Large intestine (tissue), 12 donors: ENCODE results near the gene PDE6D. TPM values are rescaled to one million over a fixed set of nuclear protein-coding genes. Genes with fewer than 3 reads are reported as not detected.

Experiments
- DNase-seq, 2 donors: peaks; one replicate each; pipeline versions ENCODE4 v3.0.0 to v3.0.0-alpha.2; 2013
- H3K27ac ChIP-seq: one replicate; pipeline ENCODE4 v1.5.1; 2013; ENCODE audit warnings: low read length
- H3K27me3 ChIP-seq: 2 replicates; pipeline ENCODE4 v1.6.1; 2013; ENCODE audit warnings: low read length; ENCODE audit not compliant: control insufficient read depth, insufficient read depth
- H3K36me3 ChIP-seq: 2 replicates; pipeline ENCODE4 v1.6.1; 2013; ENCODE audit warnings: low read length; ENCODE audit not compliant: control insufficient read depth, insufficient read depth
- H3K4me1 ChIP-seq: one replicate; pipeline ENCODE4 v1.6.1; 2013; ENCODE audit warnings: low read length; ENCODE audit not compliant: control insufficient read depth, insufficient read depth
- H3K4me3 ChIP-seq: one replicate; pipeline ENCODE4 v1.5.1; 2013; ENCODE audit warnings: low read length
- H3K9me3 ChIP-seq: one replicate; pipeline ENCODE4 v1.6.1; 2013; ENCODE audit warnings: mild to moderate bottlenecking, low read depth, low read length, moderate library complexity; ENCODE audit not compliant: control insufficient read depth
- WGBS: methylation state at CpG from one replicate; pipeline ENCODE4 v1.1.5; 2013; ENCODE audit warnings: low lambda C conversion rate; ENCODE audit not compliant: insufficient coverage; 5-methylcytosine and 5-hydroxymethylcytosine counted together
- long read RNA-seq, 11 donors: transcript quantifications; one replicate each; lab custom pipeline, GENCODE V29; 2026
- polyA plus RNA-seq: library from polyadenylated mRNA; unstranded; fragments of 120-200 nt; gene quantifications from one replicate; pipeline ENCODE4 v1.2.1, GENCODE V29; 2013

The PDE6D gene
- 16.6 TPM for polyA plus RNA-seq
- long read RNA-seq, donor 1, transcript PDE6D-201 (5 exons, 1,175 nt) = major isoform, 5 of 5 reads
- long read RNA-seq, donor 1, partial matches to known transcripts = 0 of 5 reads
- long read RNA-seq, donor 1, other reads (novel, unspliced or antisense) = 0 of 5 reads
- long read RNA-seq, donor 2, transcript PDE6D-201 (5 exons, 1,175 nt) = major isoform, 8 of 8 reads
- long read RNA-seq, donor 2, partial matches to known transcripts = 0 of 8 reads
- long read RNA-seq, donor 2, other reads (novel, unspliced or antisense) = 0 of 8 reads
- long read RNA-seq, donor 3 = 0 reads
- long read RNA-seq, donor 4, partial matches to known transcripts = 0 of 2 reads
- long read RNA-seq, donor 4, other reads (novel, unspliced or antisense) = 0 of 2 reads
- long read RNA-seq, donor 5, transcript PDE6D-201 (5 exons, 1,175 nt) = major isoform, 6 of 7 reads
- long read RNA-seq, donor 5, partial matches to known transcripts = 0 of 7 reads
- long read RNA-seq, donor 5, other reads (novel, unspliced or antisense) = 0 of 7 reads
- long read RNA-seq, donor 6, transcript PDE6D-201 (5 exons, 1,175 nt) = major isoform, 6 of 74 reads
- long read RNA-seq, donor 6, partial matches to known transcripts = 62 of 74 reads
- long read RNA-seq, donor 6, other reads (novel, unspliced or antisense) = 6 of 74 reads
- long read RNA-seq, donor 7, transcript PDE6D-201 (5 exons, 1,175 nt) = major isoform, 8 of 9 reads
- long read RNA-seq, donor 7, partial matches to known transcripts = 0 of 9 reads
- long read RNA-seq, donor 7, other reads (novel, unspliced or antisense) = 0 of 9 reads
- long read RNA-seq, donor 8, transcript PDE6D-201 (5 exons, 1,175 nt) = major isoform, 10 of 18 reads
- long read RNA-seq, donor 8, partial matches to known transcripts = 0 of 18 reads
- long read RNA-seq, donor 8, other reads (novel, unspliced or antisense) = 8 of 18 reads
- long read RNA-seq, donor 9, transcript PDE6D-201 (5 exons, 1,175 nt) = major isoform, 6 of 12 reads
- long read RNA-seq, donor 9, partial matches to known transcripts = 0 of 12 reads
- long read RNA-seq, donor 9, other reads (novel, unspliced or antisense) = 6 of 12 reads
- long read RNA-seq, donor 10, transcript PDE6D-201 (5 exons, 1,175 nt) = major isoform, 11 of 14 reads
- long read RNA-seq, donor 10, partial matches to known transcripts = 0 of 14 reads
- long read RNA-seq, donor 10, other reads (novel, unspliced or antisense) = 0 of 14 reads
- long read RNA-seq, donor 11, partial matches to known transcripts = 0 of 4 reads
- long read RNA-seq, donor 11, other reads (novel, unspliced or antisense) = 0 of 4 reads

DNA sequence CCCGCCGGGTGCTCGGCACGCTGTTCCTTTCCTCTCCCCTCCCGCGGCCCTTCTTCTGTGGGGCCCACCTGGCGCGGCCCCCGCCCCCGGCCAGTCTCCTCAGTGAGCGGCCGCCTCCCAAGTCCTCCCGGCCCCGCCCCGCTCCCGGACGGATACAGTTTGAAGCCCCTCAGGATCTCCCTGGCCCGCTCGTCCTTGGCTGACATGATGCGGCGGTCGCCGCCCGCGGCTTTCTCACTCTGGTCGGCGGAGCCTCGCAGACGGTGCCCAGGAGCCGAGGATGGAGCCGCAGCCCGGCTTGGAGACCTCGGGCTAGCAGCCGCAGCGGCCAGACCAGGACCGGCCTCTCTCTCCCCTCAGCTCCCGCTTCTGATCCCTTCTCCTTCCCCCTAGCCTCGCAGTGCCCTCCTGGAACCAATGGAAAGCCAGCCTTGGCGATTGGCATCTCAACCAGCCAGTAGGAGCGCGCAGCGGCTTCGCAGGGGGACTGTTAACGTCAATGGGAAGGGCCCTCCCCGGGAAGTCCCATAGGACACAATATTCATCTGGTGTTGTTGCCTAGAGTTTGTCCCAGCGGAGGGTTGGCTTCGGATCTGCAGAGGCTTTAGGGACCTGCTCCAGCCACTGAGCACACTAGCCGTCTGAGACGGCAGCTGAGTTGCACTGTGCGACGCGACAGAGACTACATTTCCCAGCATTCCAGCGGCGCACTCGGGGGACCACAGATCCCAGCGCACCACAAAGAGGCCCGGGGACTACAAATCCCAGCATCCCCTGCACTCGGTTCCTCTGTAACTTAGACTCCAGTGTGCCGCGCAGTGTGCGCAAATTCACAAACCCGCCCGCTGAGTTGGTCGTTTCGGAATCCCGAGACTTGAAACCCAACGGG is at the start of gene PDE6D:
Gene PDE6D (minus strand): TSS at position 374 of the 889 bp plus-strand sequence. CDS start 168 bp downstream, at position 206.
- Histone ChIP-seq H3K4me3 (peak within 1 kb of the TSS; percentile 66), H3K27ac (peak within 1 kb of the TSS; percentile 72), H3K36me3 (no peaks in the 10 kb centered on the region), H3K27me3 (no peaks in the 10 kb centered on the region), H3K4me1 (no peaks in the 10 kb centered on the region), H3K9me3 (no peaks in the 10 kb centered on the region)
- DNase-seq = peak; percentile 93 to 99
- WGBS = no CpG with 5 or more reads among the region's 67 CpGs

GRCh38 chr2:231821908-231822307 is 40.8 kb upstream of the PDE6D start:
- Histone ChIP-seq H3K4me3 (no peak overlapping the region), H3K9me3 (no peaks in the 10 kb centered on the region), H3K4me1 (no peaks in the 10 kb centered on the region), H3K27ac (no peak overlapping the region), H3K36me3 (no peaks in the 10 kb centered on the region), H3K27me3 (no peaks in the 10 kb centered on the region)
- WGBS = no CpG with 5 or more reads among the region's 3 CpGs
- no peak for DNase-seq

DNA sequence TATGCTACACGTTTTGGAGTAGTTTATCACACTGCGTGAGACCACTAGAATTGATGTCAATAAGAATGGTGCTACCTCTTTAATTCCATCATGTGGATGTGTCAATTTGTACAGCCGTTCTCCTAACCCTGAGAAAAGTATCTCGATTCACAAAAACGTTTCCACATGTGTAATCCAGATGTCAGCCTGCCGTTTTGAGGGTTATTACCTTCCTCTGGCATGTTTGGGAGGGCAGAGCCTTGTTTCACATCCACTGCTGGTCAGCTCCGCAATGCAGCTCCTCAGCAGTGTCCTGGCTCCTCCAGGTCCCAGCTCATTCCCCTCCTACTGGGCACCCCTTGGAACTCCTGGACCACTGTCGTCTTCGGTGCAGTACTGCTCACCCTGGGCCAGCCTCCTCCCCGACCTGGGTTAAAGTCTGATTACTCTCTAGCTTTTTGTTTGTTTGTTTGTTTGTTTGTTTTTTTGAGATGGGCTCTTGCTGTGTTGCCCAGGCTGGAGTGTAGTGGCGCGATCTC is 39.8 kb upstream of the PDE6D start:
- no peak for DNase-seq
- Histone ChIP-seq H3K27ac (no peak overlapping the region), H3K27me3 (no peaks in the 10 kb centered on the region), H3K4me1 (no peaks in the 10 kb centered on the region), H3K9me3 (no peaks in the 10 kb centered on the region), H3K36me3 (no peaks in the 10 kb centered on the region), H3K4me3 (no peak overlapping the region)
- no CpG with 5 or more reads among the region's 12 CpGs for WGBS

DNA sequence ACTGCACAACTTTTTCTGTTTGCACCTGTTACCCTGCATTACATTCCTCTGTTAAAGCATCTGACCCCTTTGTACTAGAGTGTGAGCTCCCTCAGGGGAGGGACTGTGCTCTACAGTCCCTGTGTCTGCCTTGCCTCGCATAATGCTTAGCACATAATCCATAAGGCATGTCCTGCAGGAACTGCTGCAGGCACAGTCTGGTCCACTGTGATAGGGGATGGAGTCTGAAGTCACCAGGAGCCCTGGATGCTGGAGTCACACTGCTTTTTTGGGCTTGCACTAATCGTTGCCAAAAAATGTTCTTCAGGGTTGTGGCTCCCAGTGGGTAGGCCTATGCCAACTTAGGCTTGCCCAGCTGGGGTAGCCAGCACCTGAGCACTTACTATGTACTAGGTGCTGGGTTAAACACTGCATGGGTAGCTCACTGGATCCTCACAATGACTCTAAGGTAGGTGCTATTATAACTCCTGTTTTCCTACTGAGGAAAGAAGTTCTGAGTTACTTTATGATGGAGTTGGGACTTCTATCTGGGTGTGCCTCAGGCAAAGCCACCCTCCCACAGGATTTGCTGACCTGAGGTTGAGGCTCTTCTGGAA is 38.5 kb upstream of the PDE6D start:
- no peak overlapping the region for H3K4me3 ChIP-seq
- no CpG with 5 or more reads among the region's 2 CpGs for WGBS
- no peak overlapping the region for H3K27ac ChIP-seq
- no peaks in the 10 kb centered on the region for H3K9me3 ChIP-seq
- H3K36me3 ChIP-seq = no peaks in the 10 kb centered on the region
- H3K4me1 ChIP-seq = no peaks in the 10 kb centered on the region
- H3K27me3 ChIP-seq = no peaks in the 10 kb centered on the region
- no peak for DNase-seq

DNA sequence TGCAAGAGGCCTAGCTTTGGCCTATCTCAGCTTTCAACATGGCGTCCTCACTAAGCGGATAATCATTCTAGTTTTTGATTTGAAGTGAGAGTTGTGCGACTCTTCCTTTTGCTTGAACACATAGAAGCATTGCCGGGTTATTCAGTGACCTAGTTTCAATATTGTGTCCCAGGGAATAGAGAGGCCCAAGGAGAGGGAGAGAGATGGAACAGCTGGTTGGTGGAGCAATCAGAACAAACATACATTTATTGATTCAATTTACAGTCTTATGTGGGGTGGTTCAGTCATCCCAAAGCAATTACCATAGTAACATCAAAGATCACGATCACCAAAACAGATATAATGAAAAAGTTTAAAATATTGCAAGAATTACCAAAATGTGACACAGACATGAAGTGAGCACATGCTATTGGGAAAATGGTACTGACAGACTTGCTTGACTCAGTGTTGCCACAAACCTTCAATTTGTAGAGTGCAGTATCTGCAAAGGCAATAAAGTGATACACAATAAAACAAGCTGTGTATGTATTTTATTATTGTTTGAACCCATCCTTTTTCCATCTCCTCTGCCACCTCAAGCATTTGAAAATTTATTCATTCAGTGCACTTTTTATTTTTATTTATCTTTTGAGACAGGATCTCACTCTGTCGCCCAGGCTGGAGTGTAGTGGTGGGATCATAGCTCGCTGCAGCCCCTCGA is 35.4 kb upstream of the PDE6D start:
- Histone ChIP-seq H3K4me3 (no peak overlapping the region), H3K9me3 (no peaks in the 10 kb centered on the region), H3K4me1 (no peaks in the 10 kb centered on the region), H3K27ac (peak overlapping the region; percentile 16), H3K27me3 (no peaks in the 10 kb centered on the region), H3K36me3 (peaks cover 4% of the 10 kb centered on the region)
- WGBS = no CpG with 5 or more reads among the region's 8 CpGs
- DNase-seq = peak in 1 of 2 donors; percentile 34

DNA sequence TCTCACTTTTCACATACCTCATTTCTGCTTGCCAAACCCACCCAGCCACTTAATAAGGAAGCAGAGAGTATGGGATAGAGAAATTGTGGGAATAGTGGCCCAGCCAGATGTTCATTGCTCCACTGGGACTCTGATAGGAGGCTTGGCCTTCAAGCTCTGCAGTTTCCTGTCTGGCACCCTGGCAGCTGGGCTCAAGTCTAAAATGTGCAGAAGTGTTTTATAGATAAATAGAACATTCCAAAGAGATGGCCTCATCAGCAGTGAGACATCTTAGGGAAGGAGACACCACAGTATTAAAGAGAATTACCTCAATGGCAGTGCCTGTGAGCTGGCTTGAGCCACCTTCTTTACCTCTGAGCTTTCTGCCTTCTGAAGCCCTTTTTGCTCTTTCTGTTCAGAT is 29.8 kb upstream of the PDE6D start:
- peaks cover 43% of the 10 kb centered on the region for H3K36me3 ChIP-seq
- H3K27ac ChIP-seq = no peak overlapping the region
- DNase-seq = no peak
- no peak overlapping the region for H3K4me3 ChIP-seq
- no peaks in the 10 kb centered on the region for H3K9me3 ChIP-seq
- no peaks in the 10 kb centered on the region for H3K27me3 ChIP-seq
- H3K4me1 ChIP-seq = no peaks in the 10 kb centered on the region

DNA sequence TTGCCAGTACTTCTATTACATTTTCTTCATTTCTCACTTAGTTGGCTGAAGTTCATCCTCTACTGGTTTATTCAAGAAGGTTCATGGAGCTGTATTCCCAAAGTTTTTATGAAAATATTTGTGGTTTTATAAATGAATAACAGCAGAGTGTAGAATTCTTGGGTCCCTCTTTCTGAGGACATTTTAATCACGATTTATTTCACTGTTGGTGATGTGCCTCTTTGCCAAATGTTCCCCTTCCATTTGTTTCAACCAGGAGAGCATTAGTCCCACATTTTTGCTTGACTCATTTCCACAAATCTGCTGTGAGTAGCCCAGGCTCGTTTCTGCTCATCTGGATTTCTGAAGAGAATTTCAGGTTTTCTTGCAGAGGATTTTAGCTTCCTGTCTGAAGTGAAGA is 25.9 kb upstream of the PDE6D start:
- WGBS = 80% methylated on average over 1 of the region's 2 CpGs
- Histone ChIP-seq H3K4me3 (no peak overlapping the region), H3K9me3 (no peaks in the 10 kb centered on the region), H3K36me3 (peaks cover 62% of the 10 kb centered on the region), H3K4me1 (no peaks in the 10 kb centered on the region), H3K27ac (no peak overlapping the region), H3K27me3 (no peaks in the 10 kb centered on the region)
- DNase-seq = no peak

GRCh38 chr2:231803501-231804138 is 22.5 kb upstream of the PDE6D start:
- H3K27ac ChIP-seq = no peak overlapping the region
- no peak for DNase-seq
- H3K4me3 ChIP-seq = no peak overlapping the region
- H3K36me3 ChIP-seq = peaks cover 65% of the 10 kb centered on the region
- H3K9me3 ChIP-seq = no peaks in the 10 kb centered on the region
- H3K4me1 ChIP-seq = no peaks in the 10 kb centered on the region
- no peaks in the 10 kb centered on the region for H3K27me3 ChIP-seq
- WGBS = no CpG with 5 or more reads among the region's 9 CpGs
